Endothelial cell of umbilical vein (primary cell): ENCODE data around the gene GRID1. TPM values are rescaled to one million over a fixed set of nuclear protein-coding genes. Genes with fewer than 3 reads are reported as not detected.

Experiments
- BruUV-seq: library from RNA; stranded (reverse); fragments of 400-500 nt; replicated peaks from 2 replicates; lab custom pipeline; 2021; lab: Mats Ljungman, UMichigan
- CTCF ChIA-PET: fragments of 300-600, 350-600 bp; sonication (Branson Sonifier 250); formaldehyde crosslinking; loops from one replicate; lab custom pipeline; 2021; ENCODE audit warnings: antibody characterized with exemption, inconsistent platforms; lab: Charles Lee
- POLR2A ChIA-PET: fragments of 300-600, 350-600 bp; sonication (Branson Sonifier 250); formaldehyde crosslinking; loops from one replicate; lab custom pipeline; 2021; ENCODE audit warnings: antibody characterized with exemption, inconsistent platforms; lab: Charles Lee
- DNase-seq: peaks from one replicate; pipeline ENCODE4 v3.0.0-alpha.2; 2011; ENCODE audit warnings: low read depth, low spot score
- FAIRE-seq: peaks from 2 replicates; lab custom pipeline; 2011; peaks lifted over from hg19 to GRCh38; lab: Jason Lieb, UNC
- H2AFZ ChIP-seq: 2 replicates; pipeline ENCODE4 v1.6.0; 2012; ENCODE audit warnings: low read depth, low read length, control low read depth, inconsistent platforms
- H3K27ac ChIP-seq: 2 replicates; pipeline ENCODE4 v1.5.1; 2011; ENCODE audit warnings: low read depth, mild to moderate bottlenecking, control low read depth, low read length, moderate library complexity; ENCODE audit not compliant: insufficient read depth
- H3K27me3 ChIP-seq, 2 experiments: 2 replicates each; pipeline versions ENCODE4 v1.6.0 to v1.6.1; 2011; ENCODE audit warnings: low read length in 2 of 2, mixed read lengths in 1 of 2; ENCODE audit not compliant: control insufficient read depth in 2 of 2, insufficient read depth in 2 of 2
- H3K36me3 ChIP-seq, 2 experiments: 2 replicates in 1 of 2; 3 replicates in 1 of 2; pipeline ENCODE4 v1.5.1; 2011; ENCODE audit warnings: low read length in 2 of 2, mild to moderate bottlenecking in 1 of 2, moderate library complexity in 1 of 2; ENCODE audit not compliant: control insufficient read depth in 2 of 2, insufficient read depth in 2 of 2; ENCODE audit errors: extremely low read depth in 1 of 2
- H3K4me1 ChIP-seq: 3 replicates; pipeline ENCODE4 v1.5.1; 2011; ENCODE audit warnings: mild to moderate bottlenecking, low read length; ENCODE audit not compliant: control insufficient read depth, insufficient read depth; ENCODE audit errors: extremely low read depth
- H3K4me2 ChIP-seq: 2 replicates; pipeline ENCODE4 v1.6.1; 2011; ENCODE audit warnings: low read length, control low read depth, mixed read lengths; ENCODE audit not compliant: insufficient read depth
- H3K4me3 ChIP-seq, 3 experiments: fragments of 200-600 bp in 1 of 3; sonication (generic), shearing (Covaris generic) in 1 of 3; replicated peaks in 1 of 3; 2 replicates each; pipeline ENCODE4 v1.5.1; 2011 to 2016; ENCODE audit warnings: control low read depth in 3 of 3, low read length in 3 of 3, mild to moderate bottlenecking in 2 of 3, inconsistent platforms in 1 of 3, low read depth in 1 of 3, moderate library complexity in 1 of 3; ENCODE audit not compliant: insufficient read depth in 1 of 3
- H3K79me2 ChIP-seq: 2 replicates; pipeline ENCODE4 v1.6.0; 2012; ENCODE audit warnings: low read length, inconsistent platforms; ENCODE audit not compliant: control insufficient read depth, insufficient read depth
- H3K9ac ChIP-seq: replicated peaks from 2 replicates; pipeline ENCODE3; 2011; ENCODE audit warnings: low read length, control low read depth; ENCODE audit not compliant: insufficient read depth; ENCODE audit errors: extremely low read depth
- H3K9me1 ChIP-seq: replicated peaks from 3 replicates; pipeline ENCODE4 v1.6.0; 2011; ENCODE audit warnings: mild to moderate bottlenecking, low read length; ENCODE audit not compliant: control insufficient read depth, insufficient read depth; ENCODE audit errors: extremely low read depth
- H3K9me3 ChIP-seq: replicated peaks from 2 replicates; pipeline ENCODE4 v1.5.1; 2012; ENCODE audit warnings: low read length, inconsistent platforms; ENCODE audit not compliant: control insufficient read depth, insufficient read depth
- H4K20me1 ChIP-seq: replicated peaks from 2 replicates; pipeline ENCODE3; 2011; ENCODE audit warnings: mild to moderate bottlenecking, low read length; ENCODE audit not compliant: control insufficient read depth, insufficient read depth; ENCODE audit errors: extremely low read depth
- CTCF ChIP-seq, 2 donors: IDR thresholded peaks; 1 replicate in 1 of 2; 2 replicates in 1 of 2; pipeline ENCODE4 v1.5.1; 2011; ENCODE audit warnings: low read length in 2 of 2, mild to moderate bottlenecking in 2 of 2, moderate library complexity in 2 of 2, control low read depth in 1 of 2, inconsistent platforms in 1 of 2, low read depth in 1 of 2; ENCODE audit not compliant: insufficient read depth in 1 of 2; ENCODE audit errors: extremely low read depth in 1 of 2
- EZH2 ChIP-seq: IDR thresholded peaks from 2 replicates; pipeline ENCODE4 v1.6.1; 2012; ENCODE audit warnings: borderline replicate concordance, low read depth, mild to moderate bottlenecking, moderate library complexity, low read length, inconsistent platforms; ENCODE audit not compliant: severe bottlenecking
- FOS ChIP-seq: IDR thresholded peaks from 2 replicates; pipeline ENCODE4 v1.6.1; 2011; ENCODE audit warnings: mild to moderate bottlenecking, low read length, moderate library complexity, borderline replicate concordance; ENCODE audit not compliant: insufficient read depth
- GATA2 ChIP-seq: IDR thresholded peaks from 2 replicates; pipeline ENCODE4 v1.7.0; 2011; ENCODE audit warnings: low read depth, mild to moderate bottlenecking, moderate library complexity, mixed read lengths, low read length; ENCODE audit not compliant: insufficient read length, insufficient read depth
- JUN ChIP-seq: IDR thresholded peaks from 2 replicates; pipeline ENCODE4 v1.6.1; 2011; ENCODE audit warnings: borderline replicate concordance, low read depth; ENCODE audit not compliant: insufficient read length, insufficient read depth
- MYC ChIP-seq: IDR thresholded peaks from one replicate; pipeline ENCODE4 v1.6.1; 2011; ENCODE audit warnings: mild to moderate bottlenecking, low read depth, low read length
- POLR2A ChIP-seq: IDR thresholded peaks from 2 replicates; pipeline ENCODE4 v1.6.1; 2012; ENCODE audit warnings: low read depth, mild to moderate bottlenecking, control low read depth, low read length
- POLR2AphosphoS5 ChIP-seq: IDR thresholded peaks from 2 replicates; pipeline ENCODE4 v1.6.1; 2012; ENCODE audit warnings: low read depth, mild to moderate bottlenecking, control low read depth, low read length, moderate library complexity; ENCODE audit not compliant: insufficient read depth
- dilution Hi-C: fragments of 300-500 bp; cut with MboI; formaldehyde crosslinking; loops from one replicate; pipeline ENCODE4 v1.15.0; 2019; ENCODE audit warnings: low sequenced_read_pairs; ENCODE audit not compliant: extremely low pct_ligation_motif_present
- intact Hi-C: fragments of 100-400 bp; cut with micrococcal nuclease; formaldehyde crosslinking; loops from one replicate; pipeline ENCODE4 v1.10.0; 2022
- polyA plus RNA-seq, 4 experiments: library from polyadenylated mRNA; depleted of rRNA in 3 of 4; stranded (reverse) in 3 of 4; unstranded in 1 of 4; fragments of >200 nt; gene quantifications; 2 replicates each; pipeline versions ENCODE4 v1.2.1 to v1.2.3, GENCODE V29; 2011 to 2012; ENCODE audit warnings: missing spikeins in 1 of 4
- total RNA-seq: library from RNA; stranded (reverse); gene quantifications from 2 replicates; pipeline ENCODE4 v1.2.3, GENCODE V29; 2021

The GRID1 gene
- total and polyA plus RNA-seq, 2 donors (not counting 3 experiments of a cell fraction or from before 2014, with no cell fraction given), result not detected

- no peaks in the 10 kb centered on the region for H3K9me3 ChIP-seq
- intact Hi-C loops (no loop called here), dilution Hi-C loops (no loop called here)
- H3K4me1 ChIP-seq, result no peaks in the 10 kb centered on the region
- TF ChIP-seq POLR2AphosphoS5 (no peak), GATA2 (no peak)
- H3K4me3 ChIP-seq, result no peak overlapping the region
- no peak overlapping the region for H3K27ac ChIP-seq
- BruUV-seq, result no TSS peak
- CTCF ChIA-PET, result no interaction called here
- no peak overlapping the region for H3K9ac ChIP-seq
- POLR2A ChIA-PET, result no interaction called here
- H3K36me3 ChIP-seq, result no peaks in the 10 kb centered on the region
- H4K20me1 ChIP-seq, result no peaks in the 10 kb centered on the region
- FAIRE-seq, result no peak
- no peaks in the 10 kb centered on the region for H3K27me3 ChIP-seq
- H3K9me1 ChIP-seq, result no peaks in the 10 kb centered on the region
- H3K79me2 ChIP-seq, result no peaks in the 10 kb centered on the region
- DNase-seq, result no peak
- H3K4me2 ChIP-seq, result no peak overlapping the region
- no peak overlapping the region for H2AFZ ChIP-seq
These were observed 264.1 kb downstream of the GRID1 start for GRCh38 chr10:86102451-86102850.

DNA sequence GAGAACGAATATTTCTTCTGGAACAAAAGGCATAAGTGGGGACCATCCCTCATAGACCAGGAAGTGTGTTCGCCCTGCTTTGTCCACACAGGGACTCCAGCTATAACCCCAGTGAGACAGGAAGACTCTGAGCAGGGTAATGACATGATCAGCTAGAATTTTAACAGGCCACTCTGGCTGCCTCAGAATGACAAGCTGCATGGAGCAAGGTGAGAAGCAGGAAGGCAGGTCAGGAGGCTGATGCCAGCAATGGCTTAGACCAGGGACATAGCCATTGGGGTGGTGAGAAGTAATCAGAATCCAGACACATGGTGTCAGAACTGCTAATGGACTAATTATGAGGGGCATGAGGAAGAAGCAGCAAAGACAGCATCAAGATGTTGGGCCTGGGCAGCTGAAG, 264.6 kb downstream of the GRID1 start:
- Histone ChIP-seq H3K79me2 (no peaks in the 10 kb centered on the region), H3K9me1 (no peaks in the 10 kb centered on the region), H3K27me3 (no peaks in the 10 kb centered on the region), H3K9me3 (no peaks in the 10 kb centered on the region), H3K27ac (no peak overlapping the region), H4K20me1 (no peaks in the 10 kb centered on the region), H3K4me3 (no peak overlapping the region), H3K9ac (no peak overlapping the region), H3K36me3 (no peaks in the 10 kb centered on the region), H3K4me2 (no peak overlapping the region), H3K4me1 (no peaks in the 10 kb centered on the region), H2AFZ (no peak overlapping the region)
- DNase-seq (no peak), FAIRE-seq (no peak)
- no TSS peak for BruUV-seq
- dilution Hi-C loops, result no loop called here
- CTCF ChIA-PET, result no interaction called here
- TF ChIP-seq JUN, result no peak
- TF ChIP-seq CTCF (IDR thresholded peaks at IDR 0.05; ENCODE audit: extremely low read depth in 1 of 2, insufficient read depth in 1 of 2, low read depth in 1 of 2, low read length in 2 of 2), result no peak
- no peak for TF ChIP-seq MYC
- no peak for TF ChIP-seq FOS
- no peak for TF ChIP-seq GATA2
- TF ChIP-seq POLR2A, result no peak
- no peak for TF ChIP-seq POLR2AphosphoS5
- no peak for TF ChIP-seq EZH2
- POLR2A ChIA-PET, result no interaction called here
- intact Hi-C loops, result no loop called here
